ENCODE results near the gene RAF1.
"Not testable (repeated sequence)": the region's sequence is repeated elsewhere in the genome, so short reads cannot be mapped to it uniquely, and the experiment has no call there.

RAF1 gene

DNA sequence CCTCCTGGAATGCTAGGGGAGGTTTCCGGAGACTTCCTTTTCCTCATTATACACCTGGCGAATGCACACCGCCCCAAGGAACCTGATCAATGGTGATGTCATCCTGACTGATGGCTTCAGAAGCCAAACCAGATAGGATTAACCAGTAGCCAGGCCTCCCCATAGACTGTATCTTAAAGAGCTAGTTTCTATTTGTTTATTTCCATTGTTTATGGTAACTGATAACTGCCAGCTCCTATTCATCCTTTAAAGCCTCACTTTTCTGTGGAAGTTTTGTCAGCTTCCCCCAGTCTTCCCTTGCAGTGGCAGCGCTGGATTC, 118.5 kb downstream of the RAF1 start, which contains the start of gene MKRN2OS:
Gene MKRN2OS, minus strand, starts transcription at position 27 of the 319 bp plus-strand sequence. CDS start 35 bp downstream, outside the sequence.
- ChIA-PET CTCF (no interaction called here), POLR2A (ENCODE audit: low non-redundant PET) (no interaction called here)
- TF ChIP-seq, protein P1, sequence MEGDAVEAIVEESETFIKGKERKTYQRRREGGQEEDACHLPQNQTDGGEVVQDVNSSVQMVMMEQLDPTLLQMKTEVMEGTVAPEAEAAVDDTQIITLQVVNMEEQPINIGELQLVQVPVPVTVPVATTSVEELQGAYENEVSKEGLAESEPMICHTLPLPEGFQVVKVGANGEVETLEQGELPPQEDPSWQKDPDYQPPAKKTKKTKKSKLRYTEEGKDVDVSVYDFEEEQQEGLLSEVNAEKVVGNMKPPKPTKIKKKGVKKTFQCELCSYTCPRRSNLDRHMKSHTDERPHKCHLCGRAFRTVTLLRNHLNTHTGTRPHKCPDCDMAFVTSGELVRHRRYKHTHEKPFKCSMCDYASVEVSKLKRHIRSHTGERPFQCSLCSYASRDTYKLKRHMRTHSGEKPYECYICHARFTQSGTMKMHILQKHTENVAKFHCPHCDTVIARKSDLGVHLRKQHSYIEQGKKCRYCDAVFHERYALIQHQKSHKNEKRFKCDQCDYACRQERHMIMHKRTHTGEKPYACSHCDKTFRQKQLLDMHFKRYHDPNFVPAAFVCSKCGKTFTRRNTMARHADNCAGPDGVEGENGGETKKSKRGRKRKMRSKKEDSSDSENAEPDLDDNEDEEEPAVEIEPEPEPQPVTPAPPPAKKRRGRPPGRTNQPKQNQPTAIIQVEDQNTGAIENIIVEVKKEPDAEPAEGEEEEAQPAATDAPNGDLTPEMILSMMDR (conservative IDR thresholded peaks at IDR 0.05; ENCODE audit: low read depth) = no peak
- peak; percentile 70 for DNase-seq (ENCODE audit: low spot score)
- H3K27ac ChIP-seq = no peak within 1 kb of the TSS

DNA sequence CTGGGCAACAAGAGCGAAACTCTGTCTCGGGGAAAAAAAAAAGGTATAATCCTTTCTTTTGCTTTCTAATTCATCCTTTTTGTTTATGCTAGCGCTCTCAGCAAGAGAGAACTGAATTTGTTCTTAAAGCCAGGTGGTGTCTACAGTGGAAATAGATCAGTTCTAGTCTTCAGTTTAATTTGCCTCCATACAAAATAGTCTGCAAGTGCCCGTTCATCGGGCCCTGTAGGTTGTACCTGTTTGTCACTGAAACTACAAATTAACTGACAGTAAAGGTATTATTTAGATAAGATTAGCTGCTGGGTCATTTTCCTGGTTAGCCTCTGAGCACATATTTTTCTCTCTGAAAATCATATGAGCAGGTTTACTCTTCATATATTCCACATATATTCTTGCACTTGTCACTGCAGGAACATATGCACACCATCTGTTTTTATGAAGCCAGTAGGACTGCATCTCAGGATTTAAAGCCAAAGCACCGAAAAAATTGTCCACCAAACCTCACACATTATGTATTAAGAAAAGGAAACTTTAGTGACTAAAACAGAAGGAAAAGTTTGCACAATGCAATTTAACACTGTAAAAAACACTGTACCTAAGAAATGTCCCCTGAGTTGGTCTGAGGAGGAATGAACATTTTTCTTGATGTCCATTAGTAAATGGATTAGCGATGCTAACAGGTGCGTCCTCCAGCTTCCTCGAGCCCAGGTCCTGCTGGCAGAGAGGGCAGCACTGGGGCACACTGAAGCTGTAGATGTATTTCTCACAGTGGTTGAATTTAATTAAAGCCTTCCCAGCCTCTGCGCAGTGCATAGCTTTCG, 119.1 kb downstream of the RAF1 start:
- TF ChIP-seq, protein P1 (conservative IDR thresholded peaks at IDR 0.05; ENCODE audit: low read depth) = no peak
- POLR2A ChIA-PET (ENCODE audit: low non-redundant PET) = no interaction called here
- DNase-seq (ENCODE audit: low spot score) = no peak
- CTCF ChIA-PET = interaction anchor here (0.6 kb wide), 1 partner anchor 1188 kb away, joined by 3 read pairs; no protein-coding TSS in a partner anchor
- no peak overlapping the region for H3K27ac ChIP-seq

DNA sequence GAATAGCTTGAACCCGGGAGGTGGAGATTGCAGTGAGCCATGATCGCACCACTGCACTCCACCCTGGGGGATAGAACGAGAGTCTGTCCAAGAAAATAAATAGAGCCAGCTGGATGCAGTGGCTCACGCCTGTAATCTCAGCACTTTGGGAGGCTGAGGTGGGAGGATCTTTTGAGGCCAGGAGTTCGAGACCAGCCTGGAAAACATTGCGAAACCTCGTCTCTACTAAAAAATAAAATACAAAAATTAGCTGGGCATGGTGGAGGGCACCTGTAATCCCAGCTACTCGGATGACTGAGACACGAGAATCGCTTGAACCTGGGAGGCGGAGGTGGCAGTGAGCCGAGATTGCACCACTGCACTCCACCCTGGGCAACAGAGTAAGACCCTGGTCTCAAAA, 120.4 kb downstream of the RAF1 start:
- DNase-seq (ENCODE audit: low spot score); POLR2A ChIA-PET (ENCODE audit: low non-redundant PET); CTCF ChIA-PET; H3K27ac ChIP-seq: not testable (repeated sequence)

DNA sequence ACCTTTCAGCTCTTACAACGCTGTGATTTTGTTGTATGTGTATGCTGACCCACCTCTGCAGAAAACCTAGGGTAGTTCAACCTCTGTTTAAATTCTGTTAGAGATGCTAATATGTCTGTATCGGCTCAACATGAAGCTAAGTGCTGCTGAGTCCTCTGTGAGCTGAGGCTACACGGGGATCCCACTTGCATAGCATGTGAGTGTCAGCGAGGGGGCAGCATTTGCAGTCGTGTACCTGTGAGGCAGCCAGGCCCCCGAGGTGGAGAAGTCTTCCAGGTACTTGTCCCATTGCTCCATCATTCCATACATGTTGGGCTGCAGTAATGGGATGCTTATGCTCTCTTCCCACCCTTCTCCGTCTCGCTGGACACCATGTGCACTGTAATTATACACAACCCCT, 122.3 kb downstream of the RAF1 start:
- TF ChIP-seq, protein P1 (conservative IDR thresholded peaks at IDR 0.05; ENCODE audit: low read depth) = no peak
- CTCF ChIA-PET = no interaction called here
- DNase-seq (ENCODE audit: low spot score) = no peak

DNA sequence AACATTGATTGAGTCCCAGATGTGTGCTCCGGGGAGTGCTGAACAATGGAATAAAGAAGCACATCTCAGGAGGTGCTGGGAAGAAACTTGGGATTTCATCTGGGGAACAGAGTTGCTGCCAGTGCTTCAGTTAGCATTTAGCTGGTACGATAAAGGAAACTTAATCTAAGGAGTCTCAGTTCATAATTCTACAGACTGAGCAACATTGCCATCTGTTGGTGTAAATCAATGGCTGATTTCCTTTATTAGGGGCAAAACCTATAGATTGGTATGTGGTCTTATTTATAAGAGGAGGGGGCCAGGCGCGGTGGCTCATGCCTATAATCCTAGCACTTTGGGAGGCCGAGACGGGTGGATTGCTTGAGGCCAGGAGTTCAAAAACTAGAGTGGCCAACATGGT, 127.5 kb downstream of the RAF1 start:
- TF ChIP-seq, protein P1 (conservative IDR thresholded peaks at IDR 0.05; ENCODE audit: low read depth) = no peak
- no peak overlapping the region for H3K27ac ChIP-seq
- DNase-seq (ENCODE audit: low spot score) = no peak
- POLR2A ChIA-PET (ENCODE audit: low non-redundant PET) = no interaction called here
- CTCF ChIA-PET = no interaction called here

More for the DNA sequence above, 122.3 kb downstream of the RAF1 start:
- no peak overlapping the region for H3K27ac ChIP-seq
- POLR2A ChIA-PET (ENCODE audit: low non-redundant PET) = no interaction called here

Measured in RWPE1 (cell line).